HCT116 (cell line): Measurements from ENCODE around the gene TCHP.
"Not testable (repeated sequence)": the region's sequence is repeated elsewhere in the genome, so short reads cannot be mapped to it uniquely, and the experiment has no call there.

Experiments
- RAD21 ChIP-seq: IDR thresholded peaks from 2 replicates; pipeline ENCODE4 v1.6.1; 2012; ENCODE audit warnings: low read depth, mild to moderate bottlenecking
- ZNF274 ChIP-seq: fragments of 200-500 bp; sonication (Bioruptor generic); IDR thresholded peaks from 2 replicates; pipeline ENCODE4 v1.6.1; 2014; ENCODE audit warnings: mild to moderate bottlenecking, low read depth, low read length, inconsistent platforms
- TF ChIP-seq, protein P1 (sequence below), 3 experiments: fragments of 200-600 bp in 1 of 3; sonication (generic) in 1 of 3; IDR thresholded peaks in 2 of 3; conservative IDR thresholded peaks in 1 of 3; 2 replicates each; pipeline ENCODE4 v1.5.1; 2012 to 2017; ENCODE audit warnings: low read depth in 2 of 3, low read length in 2 of 3, antibody characterized with exemption in 1 of 3, borderline replicate concordance in 1 of 3, control low read depth in 1 of 3, mild to moderate bottlenecking in 1 of 3, mixed read lengths in 1 of 3, mixed run types in 1 of 3, moderate library complexity in 1 of 3; ENCODE audit not compliant: insufficient read depth in 1 of 3

GRCh38 chr12:109862491-109862890, 37.6 kb upstream of the TCHP start:
- TF ChIP-seq ZNF274, RAD21: not testable (repeated sequence)
- TF ChIP-seq, protein P1, sequence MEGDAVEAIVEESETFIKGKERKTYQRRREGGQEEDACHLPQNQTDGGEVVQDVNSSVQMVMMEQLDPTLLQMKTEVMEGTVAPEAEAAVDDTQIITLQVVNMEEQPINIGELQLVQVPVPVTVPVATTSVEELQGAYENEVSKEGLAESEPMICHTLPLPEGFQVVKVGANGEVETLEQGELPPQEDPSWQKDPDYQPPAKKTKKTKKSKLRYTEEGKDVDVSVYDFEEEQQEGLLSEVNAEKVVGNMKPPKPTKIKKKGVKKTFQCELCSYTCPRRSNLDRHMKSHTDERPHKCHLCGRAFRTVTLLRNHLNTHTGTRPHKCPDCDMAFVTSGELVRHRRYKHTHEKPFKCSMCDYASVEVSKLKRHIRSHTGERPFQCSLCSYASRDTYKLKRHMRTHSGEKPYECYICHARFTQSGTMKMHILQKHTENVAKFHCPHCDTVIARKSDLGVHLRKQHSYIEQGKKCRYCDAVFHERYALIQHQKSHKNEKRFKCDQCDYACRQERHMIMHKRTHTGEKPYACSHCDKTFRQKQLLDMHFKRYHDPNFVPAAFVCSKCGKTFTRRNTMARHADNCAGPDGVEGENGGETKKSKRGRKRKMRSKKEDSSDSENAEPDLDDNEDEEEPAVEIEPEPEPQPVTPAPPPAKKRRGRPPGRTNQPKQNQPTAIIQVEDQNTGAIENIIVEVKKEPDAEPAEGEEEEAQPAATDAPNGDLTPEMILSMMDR (IDR thresholded peaks at IDR 0.05 in 2 of 3, conservative IDR thresholded peaks at IDR 0.05 in 1 of 3; ENCODE audit: borderline replicate concordance in 1 of 3, insufficient read depth in 1 of 3, low read depth in 2 of 3, low read length in 2 of 3), result not testable (repeated sequence)
